Activated T-helper 1 cell treated with anti-CD3 and anti-CD28 coated beads, Interleukin-2, amount 50 U/mL, for 16 hours (primary cell): ENCODE data around the gene WRAP73.

ENCODE experiments used
- DNase-seq, 2 donors: peaks; one replicate each; pipeline ENCODE4 v3.0.0-alpha.2; 2020; ENCODE audit warnings: low read depth in 1 of 2, low spot score in 1 of 2

WRAP73 gene, protein sequence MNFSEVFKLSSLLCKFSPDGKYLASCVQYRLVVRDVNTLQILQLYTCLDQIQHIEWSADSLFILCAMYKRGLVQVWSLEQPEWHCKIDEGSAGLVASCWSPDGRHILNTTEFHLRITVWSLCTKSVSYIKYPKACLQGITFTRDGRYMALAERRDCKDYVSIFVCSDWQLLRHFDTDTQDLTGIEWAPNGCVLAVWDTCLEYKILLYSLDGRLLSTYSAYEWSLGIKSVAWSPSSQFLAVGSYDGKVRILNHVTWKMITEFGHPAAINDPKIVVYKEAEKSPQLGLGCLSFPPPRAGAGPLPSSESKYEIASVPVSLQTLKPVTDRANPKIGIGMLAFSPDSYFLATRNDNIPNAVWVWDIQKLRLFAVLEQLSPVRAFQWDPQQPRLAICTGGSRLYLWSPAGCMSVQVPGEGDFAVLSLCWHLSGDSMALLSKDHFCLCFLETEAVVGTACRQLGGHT

DNA sequence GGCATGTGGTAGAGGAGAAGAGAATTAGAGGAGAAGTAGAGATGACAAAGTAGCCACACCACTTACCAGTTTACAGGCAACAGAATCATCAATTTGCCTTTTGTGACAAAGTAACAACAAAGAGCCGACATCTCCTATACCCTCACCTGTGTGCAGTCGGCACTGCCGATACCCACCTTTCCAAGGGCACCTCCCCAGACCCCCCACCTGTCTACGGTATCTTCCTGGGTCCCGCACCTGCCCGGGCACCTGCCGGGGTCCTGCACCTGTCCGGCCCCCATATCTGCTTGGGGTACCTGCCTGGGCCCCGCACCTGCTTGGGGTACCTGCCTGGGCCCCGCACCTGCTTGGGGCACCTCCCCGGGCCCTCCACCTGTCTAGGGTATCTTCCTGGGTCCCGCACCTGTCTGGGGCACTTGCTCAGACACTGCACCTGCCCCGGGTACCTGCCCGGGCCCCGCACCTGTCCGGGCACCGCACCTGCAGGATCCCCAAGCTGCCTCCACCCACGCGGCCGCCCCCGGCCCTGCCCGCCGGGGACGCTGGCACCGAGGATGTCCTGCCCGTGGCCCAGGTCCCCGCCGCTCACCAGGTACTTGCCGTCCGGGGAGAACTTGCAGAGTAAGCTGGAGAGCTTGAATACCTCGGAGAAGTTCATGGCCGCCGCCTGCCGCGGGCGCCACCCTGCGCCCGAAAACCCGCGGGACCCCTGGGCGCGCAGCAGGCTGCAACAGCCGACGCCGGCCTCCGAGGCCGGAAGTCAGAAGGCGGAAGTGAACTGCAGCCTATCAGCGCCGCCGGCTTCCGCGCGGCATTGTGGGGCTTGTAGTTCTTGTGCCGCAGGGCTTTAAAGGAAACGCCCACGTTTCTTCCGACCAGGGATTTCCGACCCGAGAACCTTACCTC is at the start of gene WRAP73:
TSS of gene WRAP73 (minus strand) at position 762 of the 906 bp plus-strand sequence. CDS start at position 658, 104 bp downstream.
- DNase-seq, result peak; percentile 70 to 82

GRCh38 chr1:3699596-3699995 is 49.7 kb upstream of the WRAP73 start:
- DNase-seq, result no peak

- DNase-seq, result no peak
Observed at GRCh38 chr1:3698660-3699408, 48.9 kb upstream of the WRAP73 start.

DNA sequence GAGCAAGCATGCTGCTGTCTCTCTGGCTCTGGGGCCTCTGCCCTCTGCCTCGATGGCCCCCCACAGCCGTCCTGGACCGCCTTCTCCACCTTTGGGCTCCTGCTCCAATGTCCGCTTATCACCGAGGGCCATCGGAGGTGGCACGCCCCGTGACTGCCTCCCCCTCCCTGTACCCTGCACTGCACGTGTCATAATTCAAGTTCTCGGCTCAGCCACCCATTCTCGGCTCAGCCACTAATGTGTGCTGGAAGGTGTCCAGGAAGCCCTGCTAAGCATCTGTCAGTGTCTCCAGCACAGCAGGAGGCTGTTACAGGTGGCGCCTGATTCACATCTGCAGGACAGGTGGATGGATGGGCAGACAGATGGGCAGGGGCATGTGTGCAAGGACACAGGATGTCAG is 47.9 kb upstream of the WRAP73 start:
- no peak for DNase-seq

GRCh38 chr1:3697104-3697503 is 47.2 kb upstream of the WRAP73 start:
- no peak for DNase-seq

DNA sequence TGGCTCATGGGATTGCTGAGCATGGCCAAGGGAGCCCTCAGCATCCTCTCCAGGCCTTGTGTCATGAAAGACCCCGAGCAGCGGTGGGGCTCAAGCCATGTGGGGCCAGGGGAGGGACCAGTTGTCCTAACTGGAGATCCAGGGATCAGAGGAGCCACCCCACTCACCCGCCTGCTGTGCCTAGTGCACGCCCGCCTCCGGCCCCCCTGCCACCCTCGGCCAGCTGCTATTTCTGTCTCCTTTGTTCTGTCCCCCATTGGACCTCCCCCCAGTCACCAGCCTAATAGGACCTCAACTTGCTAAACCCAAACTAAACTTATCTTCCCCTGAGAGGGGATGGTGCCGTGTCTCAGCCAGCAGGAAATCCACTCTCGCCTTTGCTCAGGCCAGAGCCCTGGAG is 46.8 kb upstream of the WRAP73 start:
- no peak for DNase-seq

- no peak for DNase-seq
Observed at GRCh38 chr1:3695326-3696217, 45.7 kb upstream of the WRAP73 start.

DNA sequence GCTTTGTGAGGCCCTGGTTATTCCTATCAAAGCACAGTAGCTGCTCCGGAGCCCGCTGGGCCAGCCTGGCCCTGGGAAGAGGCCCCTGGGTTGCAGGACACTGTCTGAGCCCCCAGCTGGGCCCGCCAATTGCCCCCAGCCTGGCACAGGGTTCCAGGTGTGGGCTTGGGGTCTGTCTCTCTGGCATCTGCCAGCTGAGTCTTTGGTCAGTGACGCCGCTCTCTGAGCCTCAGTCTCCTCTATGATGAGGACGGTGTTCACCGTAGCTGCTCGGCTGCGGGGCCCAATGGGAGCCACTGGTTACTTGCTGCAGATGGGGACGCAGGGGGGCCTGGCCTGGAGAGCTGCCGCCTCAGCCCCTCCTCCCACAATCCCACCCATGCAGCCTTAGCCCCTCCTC is 43.4 kb upstream of the WRAP73 start:
- DNase-seq, result no peak

- no peak for DNase-seq
Observed at GRCh38 chr1:3692598-3692997, 42.7 kb upstream of the WRAP73 start.

DNA sequence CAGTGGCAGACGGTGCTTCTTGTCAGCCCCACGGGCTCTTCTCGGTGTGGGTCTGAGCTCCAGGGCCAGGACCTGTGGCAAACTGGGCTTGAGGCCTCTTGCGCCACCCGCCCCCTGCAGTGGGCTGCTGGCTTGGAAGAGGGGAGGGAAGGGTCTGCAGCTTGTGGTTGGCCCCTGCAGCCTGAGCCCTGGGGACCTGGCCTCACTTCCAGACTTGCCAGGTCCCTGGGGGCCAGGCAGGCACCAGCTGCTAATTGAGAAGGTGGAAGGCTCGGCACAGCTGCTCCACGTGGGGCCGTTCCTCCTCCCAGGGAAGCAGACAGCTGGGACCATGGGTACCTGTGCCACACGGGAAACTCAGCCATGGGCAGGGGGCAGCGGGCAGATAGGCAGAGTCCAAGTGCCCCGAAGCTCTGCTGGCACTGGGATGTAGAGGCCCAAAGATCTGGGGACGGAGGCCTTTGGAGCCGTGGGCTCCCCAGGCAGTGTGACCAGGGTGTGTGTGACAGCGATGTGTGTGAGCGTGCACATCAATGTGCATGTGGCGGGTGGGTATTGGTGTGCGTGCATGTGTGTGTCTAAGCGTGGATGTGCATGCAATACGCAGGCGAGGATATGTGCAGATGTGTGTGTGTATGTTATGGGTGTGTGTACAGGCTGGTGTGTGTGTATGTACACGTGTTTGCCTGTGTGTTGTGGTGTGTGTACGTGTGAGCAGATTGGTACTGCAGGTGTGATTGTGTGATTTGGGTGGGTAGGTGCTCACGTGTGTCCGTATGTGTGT is 41.7 kb upstream of the WRAP73 start:
- DNase-seq, result no peak

DNA sequence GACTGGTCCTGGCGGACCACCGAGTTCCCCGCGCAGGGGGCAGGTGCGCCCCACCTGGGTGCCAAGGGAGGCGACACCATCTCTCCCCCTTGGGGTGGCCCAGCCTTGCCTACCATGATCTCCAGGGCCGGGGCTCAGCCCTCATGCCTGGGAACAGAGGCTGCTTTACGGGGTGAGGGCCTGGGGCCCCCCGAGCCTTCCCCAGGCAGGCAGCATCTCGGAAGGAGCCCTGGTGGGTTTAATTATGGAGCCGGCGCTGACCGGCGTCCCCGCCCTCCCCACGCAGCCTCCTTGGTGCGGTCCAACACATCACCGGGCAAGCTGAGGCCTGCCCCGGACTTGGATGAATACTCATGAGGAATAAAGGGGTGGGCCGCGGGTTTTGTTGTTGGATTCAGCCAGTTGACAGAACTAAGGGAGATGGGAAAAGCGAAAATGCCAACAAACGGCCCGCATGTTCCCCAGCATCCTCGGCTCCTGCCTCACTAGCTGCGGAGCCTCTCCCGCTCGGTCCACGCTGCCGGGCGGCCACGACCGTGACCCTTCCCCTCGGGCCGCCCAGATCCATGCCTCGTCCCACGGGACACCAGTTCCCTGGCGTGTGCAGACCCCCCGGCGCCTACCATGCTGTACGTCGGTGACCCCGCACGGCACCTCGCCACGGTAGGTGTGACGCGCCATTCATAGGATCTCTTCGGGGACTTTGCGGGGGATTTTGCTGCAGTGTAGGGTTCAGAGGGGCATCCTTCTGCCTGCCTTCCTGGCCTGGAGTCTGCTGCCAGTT is 40.6 kb upstream of the WRAP73 start:
- no peak for DNase-seq

GRCh38 chr1:3689138-3689750 is 39.3 kb upstream of the WRAP73 start:
- DNase-seq, result no peak

GRCh38 chr1:3688356-3689137 is 38.6 kb upstream of the WRAP73 start:
- no peak for DNase-seq

GRCh38 chr1:3687504-3687903 is 37.6 kb upstream of the WRAP73 start:
- no peak for DNase-seq

DNA sequence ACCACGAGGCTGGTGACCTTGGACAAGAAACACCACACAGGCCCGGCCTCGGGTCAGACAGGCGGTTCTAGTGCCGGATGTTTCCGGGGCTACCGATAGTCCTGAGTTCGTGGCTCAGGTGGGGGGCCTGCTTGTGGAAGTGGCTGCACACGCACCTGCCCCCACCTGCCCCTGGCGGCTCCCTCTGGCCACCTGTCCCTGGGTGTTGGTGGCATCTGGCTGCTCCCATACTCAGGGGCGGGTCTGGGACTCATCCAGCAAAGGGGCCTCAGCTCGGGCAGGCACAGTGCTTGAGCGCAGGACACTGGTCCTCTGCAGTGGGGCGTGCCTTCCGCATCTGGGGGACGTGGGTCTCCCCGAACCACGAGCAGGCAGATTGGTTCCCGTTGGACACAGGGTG is 36.0 kb upstream of the WRAP73 start:
- DNase-seq, result no peak

GRCh38 chr1:3685222-3685621 is 35.3 kb upstream of the WRAP73 start:
- no peak for DNase-seq

DNA sequence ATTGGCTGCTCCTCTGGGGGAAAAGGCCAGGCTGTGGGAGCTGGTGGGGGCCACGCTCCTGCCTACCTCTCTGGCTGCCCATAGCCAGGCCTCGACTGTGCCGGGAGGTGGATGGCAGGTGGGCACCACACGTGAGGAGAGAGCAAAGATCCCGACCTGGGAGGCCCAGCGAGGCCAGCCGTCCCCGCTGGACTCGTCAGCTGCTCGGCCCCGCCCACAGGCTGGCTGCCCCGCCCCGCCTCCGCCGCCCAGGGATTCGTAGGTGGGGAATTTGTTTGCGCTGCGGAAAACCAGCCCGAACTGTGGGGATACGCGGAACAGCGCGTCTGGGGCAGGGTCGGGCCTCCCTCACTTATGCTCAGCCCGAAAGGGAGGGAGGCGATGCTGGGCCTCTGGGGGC is 34.1 kb upstream of the WRAP73 start:
- DNase-seq, result no peak

DNA sequence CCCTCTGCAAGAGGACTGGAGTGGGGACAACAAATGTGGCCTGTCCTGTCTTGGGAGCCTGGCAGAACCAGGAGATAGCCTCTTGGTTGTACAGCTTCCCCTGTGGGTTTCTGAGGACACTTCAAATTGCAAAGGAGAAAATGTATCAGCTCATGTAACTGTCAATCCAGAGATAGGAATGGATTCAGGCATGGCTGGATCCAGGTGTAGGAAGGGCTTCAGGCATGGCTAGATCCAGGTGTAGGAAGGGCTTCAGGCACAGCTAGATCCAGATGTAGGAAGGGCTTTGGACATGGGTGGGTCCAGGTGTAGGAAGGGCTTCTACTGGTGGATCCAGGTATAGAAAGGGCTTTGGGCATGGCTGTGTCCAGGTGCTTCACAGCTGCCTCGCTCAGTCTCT is 33.3 kb upstream of the WRAP73 start:
- no peak for DNase-seq
